UCSD-AML1 (cell line): ENCODE measurements around the gene CEP57.

ENCODE experiments used
- DNase-seq: peaks from one replicate; lab custom pipeline; 2025; ENCODE audit not compliant: unreplicated experiment; lab: John Stamatoyannopoulos, UW

Gene CEP57

GRCh38 chr11:95790123-95790932 is at the start of gene CEP57:
TSS of gene CEP57 (plus strand) at chr11:95790498. CDS start at chr11:95790699, 201 bp downstream.
- DNase-seq, result peak; percentile 88

GRCh38 chr11:95750101-95750500 is 40.2 kb upstream of the CEP57 start:
- DNase-seq, result no peak

DNA sequence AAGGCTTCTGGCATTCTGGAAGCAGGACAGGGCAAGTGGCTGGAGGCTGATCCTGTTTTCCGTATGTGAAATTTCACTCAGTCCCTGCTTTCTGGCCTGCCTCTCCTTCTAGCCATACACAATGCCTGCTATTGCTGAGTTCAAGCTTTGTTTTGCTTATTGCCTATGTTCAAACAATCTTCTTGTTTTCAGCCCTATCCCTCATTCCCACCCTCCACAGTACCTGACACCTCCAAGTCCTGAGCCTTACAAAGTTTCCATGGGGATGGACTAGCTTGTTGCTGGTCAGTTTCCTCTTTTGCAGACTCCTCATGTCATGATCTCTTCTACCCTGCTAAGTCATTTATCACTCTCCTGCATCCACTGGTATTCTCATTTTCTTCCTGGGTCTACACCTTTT is 38.8 kb upstream of the CEP57 start:
- DNase-seq, result no peak

DNA sequence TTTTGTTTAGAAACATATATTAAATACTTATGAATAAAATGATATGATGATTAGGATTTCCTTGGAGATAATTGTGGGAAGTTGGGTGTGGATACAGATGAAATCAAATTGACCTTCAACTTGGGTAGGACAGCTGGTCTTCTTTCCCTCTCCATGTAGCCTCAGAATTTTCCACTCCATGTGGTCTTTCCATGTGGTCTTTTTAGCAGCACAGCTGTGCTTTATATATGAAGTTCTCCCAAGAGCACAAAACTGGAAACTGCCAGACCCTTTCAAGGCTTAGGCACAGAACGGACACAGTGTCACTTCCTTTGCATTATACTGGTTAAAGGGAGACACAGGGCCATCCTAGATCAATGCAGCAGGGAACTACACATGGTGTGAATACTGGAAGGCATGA is 29.4 kb upstream of the CEP57 start:
- DNase-seq, result no peak

- no peak for DNase-seq
These were observed 27.8 kb upstream of the CEP57 start for GRCh38 chr11:95762534-95762933.

DNA sequence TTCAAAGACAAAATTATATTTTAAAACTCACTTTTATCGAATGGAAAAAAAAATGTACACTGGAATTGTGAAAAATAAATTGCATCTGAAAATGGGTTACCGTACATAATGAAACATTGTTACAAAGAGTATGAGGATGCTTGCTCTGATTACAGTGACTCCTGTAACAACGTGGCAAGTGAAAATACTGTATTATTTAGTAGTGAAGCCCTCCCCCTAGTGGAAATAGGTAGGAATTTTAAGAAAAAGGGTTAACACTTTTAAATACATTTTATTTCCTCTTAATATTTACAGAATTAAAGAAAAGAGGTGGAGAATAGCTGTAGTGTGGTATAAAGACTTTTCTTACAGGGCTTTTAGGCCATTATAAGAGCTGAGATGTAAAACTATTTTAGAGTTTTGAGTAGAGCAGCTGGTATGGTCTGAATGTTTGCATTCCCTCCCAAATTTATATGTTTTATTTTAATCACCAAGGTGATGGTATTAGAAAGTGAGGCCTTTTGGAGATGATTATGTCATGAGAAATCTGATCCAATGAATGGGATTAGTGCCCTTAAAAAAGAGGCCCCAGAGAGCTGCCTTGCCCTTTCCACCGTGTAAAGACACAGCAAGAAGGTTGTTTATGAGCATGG is 25.9 kb upstream of the CEP57 start:
- no peak for DNase-seq

- no peak for DNase-seq
These were observed 23.6 kb upstream of the CEP57 start for GRCh38 chr11:95766701-95767100.

- no peak for DNase-seq
These were observed 22.8 kb upstream of the CEP57 start for GRCh38 chr11:95767498-95767897.

- no peak for DNase-seq
These were observed 21.8 kb upstream of the CEP57 start for GRCh38 chr11:95768521-95768920.

GRCh38 chr11:95776859-95777258 is 13.4 kb upstream of the CEP57 start:
- no peak for DNase-seq

- DNase-seq, result no peak
These were observed 11.6 kb upstream of the CEP57 start for GRCh38 chr11:95778699-95779098.

DNA sequence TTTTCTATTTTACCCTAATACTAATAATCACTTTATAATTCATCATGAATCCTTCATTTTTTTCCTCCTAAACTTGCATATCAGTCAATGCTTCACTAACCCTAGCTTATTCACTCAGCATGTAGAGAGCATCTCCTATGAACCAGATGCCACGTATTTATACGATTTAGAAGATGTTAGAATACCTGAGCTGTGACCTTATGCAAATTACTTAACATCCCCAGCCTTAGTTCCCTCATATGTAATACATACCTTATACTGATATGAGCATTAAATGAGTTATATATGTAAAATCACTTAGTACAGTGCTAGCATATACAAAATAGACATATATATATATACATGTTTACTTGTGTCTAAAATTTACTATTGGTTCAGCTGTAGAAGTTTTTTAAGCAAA is 9.8 kb upstream of the CEP57 start:
- no peak for DNase-seq

DNA sequence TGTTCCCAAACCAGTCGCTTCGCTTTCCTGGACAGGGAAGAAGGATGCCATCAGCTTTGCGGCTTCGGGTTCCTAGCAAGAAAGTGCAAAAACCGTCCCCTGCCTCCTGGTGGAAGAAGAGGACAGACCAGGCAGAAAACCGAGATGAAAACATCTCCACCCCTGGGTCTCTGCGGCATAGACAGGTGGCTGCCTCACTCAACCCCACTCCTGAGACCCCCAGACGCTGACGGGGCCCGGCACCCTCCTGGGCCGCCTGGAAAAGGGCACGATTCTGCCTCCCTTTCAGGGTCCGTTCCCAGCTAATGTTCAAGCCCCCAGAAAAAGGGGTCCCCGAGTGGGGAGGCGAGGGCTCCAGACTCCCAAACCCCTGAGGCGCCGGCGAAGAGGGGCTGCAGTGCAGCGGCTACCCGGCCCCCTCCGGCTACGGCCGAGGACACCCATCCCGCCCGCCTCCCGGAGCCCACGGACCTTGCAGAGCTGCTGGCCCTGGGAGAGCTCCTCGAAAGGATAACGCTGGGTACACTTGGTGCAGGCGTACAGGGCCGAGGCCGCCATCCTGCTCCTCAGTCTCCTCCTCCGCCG is 1.3 kb upstream of the CEP57 start:
- peak; percentile 56 for DNase-seq

DNA sequence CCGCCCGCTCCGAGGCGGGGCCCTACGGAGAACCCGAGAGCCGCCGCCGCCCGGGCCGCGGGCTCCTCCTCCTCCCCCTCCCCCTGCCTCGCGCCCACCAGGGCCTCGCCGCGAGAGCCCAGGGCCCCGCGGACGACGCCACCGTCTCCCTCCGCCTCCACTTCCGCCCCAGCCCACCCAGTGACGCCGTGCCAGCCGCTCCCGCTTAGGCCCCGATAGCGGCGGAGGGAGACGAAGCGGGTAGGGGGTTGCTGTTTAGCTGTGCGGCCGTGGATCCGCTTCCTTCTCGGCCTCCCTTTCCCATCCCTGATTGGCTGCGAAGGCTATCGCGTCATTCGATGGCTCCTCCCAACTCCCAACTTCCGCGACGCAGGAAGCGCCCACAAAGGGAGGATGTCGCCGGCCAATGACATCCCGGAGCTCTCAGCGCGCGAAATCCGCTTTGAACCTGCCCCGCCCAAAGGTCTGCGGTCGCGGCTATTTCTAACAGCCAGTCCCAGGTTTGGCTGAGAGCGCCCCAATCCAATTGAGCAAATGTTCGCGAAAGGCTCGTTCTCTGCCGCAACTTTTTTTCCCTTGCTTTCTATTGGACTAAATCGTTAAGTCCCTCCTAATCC is 684 bp upstream of the CEP57 start, which contains the start of gene FAM76B:
Gene FAM76B (minus strand): TSS at position 277 of the 617 bp plus-strand sequence. CDS start 304 bp downstream, outside the sequence.
- peak; percentile 98 for DNase-seq

DNA sequence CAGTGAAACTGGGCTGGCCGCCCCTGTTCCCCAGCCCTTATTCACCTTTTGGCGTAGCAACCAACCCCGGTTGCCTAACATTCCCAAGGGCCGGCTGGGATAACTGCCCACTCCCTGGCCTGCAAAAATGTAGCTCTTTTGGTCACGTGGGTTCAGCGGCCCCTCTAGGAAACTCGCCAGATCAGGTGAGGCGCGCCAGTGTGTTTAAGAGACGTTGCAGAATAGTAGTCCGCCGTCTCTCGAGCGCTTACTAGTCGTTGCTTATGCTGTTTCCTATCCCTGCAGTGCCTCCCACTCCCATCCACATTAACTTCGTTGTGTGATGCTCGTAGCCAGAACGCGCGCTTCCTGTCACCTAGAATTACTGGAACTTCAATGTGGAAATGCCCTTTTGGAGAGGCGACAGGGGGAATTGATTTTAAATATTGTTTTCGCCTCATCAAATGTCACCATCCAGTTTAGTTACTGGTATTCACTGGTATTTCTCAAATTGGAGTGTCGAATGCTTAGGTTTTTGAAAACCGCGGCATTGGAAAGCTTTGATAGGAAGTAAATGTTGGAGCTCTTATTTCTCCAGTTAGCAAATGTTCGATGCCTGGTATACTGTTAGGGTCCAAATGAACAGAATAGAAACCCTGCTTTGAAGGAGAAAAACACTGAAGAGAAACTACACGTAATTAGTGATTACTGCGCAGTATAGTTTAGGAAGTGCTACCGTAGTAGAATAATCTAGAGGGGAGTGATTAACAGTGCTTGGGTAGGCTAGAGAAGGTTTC is 823 bp downstream of the CEP57 start:
- peak; percentile 59 for DNase-seq

- no peak for DNase-seq
These were observed 1.4 kb downstream of the CEP57 start for GRCh38 chr11:95791709-95792033.

GRCh38 chr11:95792200-95792599 is 1.9 kb downstream of the CEP57 start:
- no peak for DNase-seq

DNA sequence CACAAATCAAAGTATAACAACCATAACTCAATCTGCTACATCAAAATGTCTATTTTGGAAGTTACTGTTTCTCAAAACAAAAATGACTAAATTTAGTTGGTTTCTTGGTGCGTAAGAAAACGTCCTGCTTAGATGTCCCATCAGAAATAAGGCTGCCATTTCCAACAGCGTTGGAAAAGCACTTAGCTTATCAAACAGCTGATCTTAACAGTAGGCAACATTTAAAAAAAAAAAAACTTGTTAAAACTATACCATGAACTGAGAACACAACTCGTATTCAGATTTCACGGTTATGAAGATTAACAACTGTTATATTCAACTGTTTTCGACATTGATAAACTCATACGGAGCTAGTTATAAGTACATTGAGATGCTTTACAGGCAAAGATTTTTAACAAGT is 2.4 kb downstream of the CEP57 start:
- no peak for DNase-seq

DNA sequence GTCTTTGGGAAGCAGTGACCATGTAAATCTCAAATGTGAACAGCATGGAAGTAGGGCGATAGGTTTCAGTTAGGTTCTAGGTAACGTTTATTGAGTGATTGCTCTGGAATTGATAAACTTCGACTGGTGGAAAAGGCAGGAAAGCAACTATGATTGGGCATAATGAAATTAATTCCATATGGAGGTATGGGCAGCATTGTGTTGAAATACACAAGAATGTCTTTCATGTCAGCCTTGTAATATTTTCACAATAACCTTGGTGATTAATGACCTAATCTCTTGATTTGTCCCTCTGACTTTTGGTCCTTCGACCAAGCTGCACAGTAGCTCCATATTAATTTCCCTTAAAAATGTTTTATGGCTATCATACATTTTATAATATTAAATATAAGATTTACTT is 2.8 kb downstream of the CEP57 start:
- DNase-seq, result no peak

DNA sequence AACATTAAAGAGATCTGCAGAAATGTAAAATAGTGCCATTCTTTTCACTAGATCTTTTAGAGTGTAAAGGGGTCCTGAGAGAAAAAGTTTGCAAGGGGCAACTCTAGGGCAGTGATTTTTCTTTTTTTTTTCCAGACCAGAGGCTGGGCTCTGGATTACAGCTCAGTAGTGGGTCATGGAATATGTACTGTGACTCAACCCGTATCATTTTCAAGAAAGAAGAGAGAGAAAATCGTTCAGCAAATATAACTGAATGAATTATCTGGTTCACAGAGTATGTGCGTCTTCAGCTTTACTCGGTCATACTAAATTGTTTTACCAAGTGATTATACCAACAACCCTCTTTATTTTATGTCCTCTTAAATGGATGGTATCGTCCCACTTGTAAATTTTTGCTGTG is 3.8 kb downstream of the CEP57 start:
- DNase-seq, result no peak
